Dendritic cell treated with granulocyte-macrophage colony-stimulating factor and Interleukin-4, amounts not matched to agents 40 ng/mL and 50 ng/mL, for 4 days (primary cell): ENCODE results near the gene RRP8.

Experiments
- H3K27ac Mint-ChIP-seq: one replicate; pipeline ENCODE4 v1.8.0; 2022; ENCODE audit warnings: mild to moderate bottlenecking, mixed read lengths
- H3K27me3 Mint-ChIP-seq: one replicate; pipeline ENCODE4 v1.8.0; 2022; ENCODE audit warnings: mild to moderate bottlenecking, mixed read lengths
- H3K36me3 Mint-ChIP-seq: one replicate; pipeline ENCODE4 v1.8.0; 2022; ENCODE audit warnings: low read depth, mixed read lengths
- H3K4me1 Mint-ChIP-seq: one replicate; pipeline ENCODE4 v1.8.0; 2022; ENCODE audit warnings: low read depth, mixed read lengths
- H3K4me3 Mint-ChIP-seq: one replicate; pipeline ENCODE4 v1.8.0; 2022; ENCODE audit warnings: mild to moderate bottlenecking, moderate library complexity, mixed read lengths
- H3K9me3 Mint-ChIP-seq: one replicate; pipeline ENCODE4 v1.8.0; 2022; ENCODE audit warnings: mixed read lengths
- intact Hi-C: fragments of 100-400 bp; cut with micrococcal nuclease; formaldehyde crosslinking; loops from one replicate; pipeline ENCODE4 v1.15.0; 2022

The RRP8 gene

DNA sequence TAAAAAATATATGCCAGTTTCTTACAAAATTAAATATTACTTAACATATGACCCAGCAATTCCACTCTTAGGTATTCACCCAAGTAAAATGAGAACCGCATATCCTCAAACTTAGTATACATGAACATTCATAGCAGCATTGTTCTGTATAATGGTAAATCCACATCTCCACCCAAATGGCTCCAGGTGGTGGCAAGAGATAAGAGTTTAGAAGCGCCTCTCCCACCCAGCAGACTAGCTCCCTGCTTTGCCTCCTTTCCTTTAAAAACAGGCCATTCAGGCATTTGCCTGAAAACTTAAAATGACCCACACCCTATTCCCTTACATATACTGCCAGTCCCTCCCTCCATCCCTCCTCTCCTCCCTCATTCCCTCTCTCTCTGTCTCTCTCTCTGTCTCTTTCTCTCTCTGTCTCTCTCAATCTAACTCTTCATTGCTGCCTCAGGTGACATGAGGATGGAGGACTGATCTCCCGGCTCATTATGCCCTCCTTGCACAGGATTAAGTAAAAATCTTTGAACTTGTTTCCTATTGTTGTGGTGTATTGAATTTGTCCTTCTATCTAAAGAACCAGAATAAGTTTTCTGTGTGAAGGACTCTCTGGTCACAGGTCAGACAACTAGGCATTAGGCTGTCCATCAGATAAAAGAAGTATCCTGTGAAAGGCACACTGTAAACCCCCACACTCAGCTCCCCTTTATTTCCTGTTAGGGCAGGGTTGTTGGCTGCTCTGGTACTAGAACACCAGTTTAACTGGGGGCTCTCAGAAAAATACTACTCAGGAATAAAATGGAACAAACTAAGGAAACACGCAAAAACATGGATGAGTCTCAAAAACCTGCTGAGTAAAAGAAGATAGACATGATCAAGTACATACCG lies 48.3 kb downstream of the RRP8 start:
- Mint-ChIP-seq H3K9me3 (no peaks in the 10 kb centered on the region), H3K4me3 (no peak overlapping the region), H3K4me1 (peaks cover 5% of the 10 kb centered on the region), H3K36me3 (peaks cover 9% of the 10 kb centered on the region), H3K27me3 (peaks cover 2% of the 10 kb centered on the region), H3K27ac (no peak overlapping the region)
- intact Hi-C loops = no loop called here

DNA sequence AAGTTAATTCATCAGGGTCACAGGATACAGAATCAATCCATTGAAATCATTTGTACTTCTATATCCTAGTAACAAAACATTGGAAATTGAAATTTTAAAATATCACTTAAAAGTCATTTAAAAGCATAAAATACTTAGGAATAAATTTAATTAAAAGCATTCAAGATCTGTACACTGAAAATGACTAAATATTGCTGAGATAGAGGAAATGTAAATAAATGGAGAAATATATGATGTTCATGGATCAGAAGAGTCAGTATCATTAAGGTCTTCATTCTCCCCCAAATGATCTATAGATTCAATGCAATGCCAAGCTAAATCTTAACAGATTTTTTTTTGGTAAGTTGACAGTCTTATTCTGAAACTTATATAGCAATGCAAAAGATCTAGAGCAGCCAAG lies 49.8 kb downstream of the RRP8 start:
- Mint-ChIP-seq H3K9me3 (no peaks in the 10 kb centered on the region), H3K27me3 (peaks cover 2% of the 10 kb centered on the region), H3K4me3 (no peak overlapping the region), H3K27ac (no peak overlapping the region), H3K4me1 (peaks cover 5% of the 10 kb centered on the region), H3K36me3 (peaks cover 9% of the 10 kb centered on the region)
- intact Hi-C loops = no loop called here

DNA sequence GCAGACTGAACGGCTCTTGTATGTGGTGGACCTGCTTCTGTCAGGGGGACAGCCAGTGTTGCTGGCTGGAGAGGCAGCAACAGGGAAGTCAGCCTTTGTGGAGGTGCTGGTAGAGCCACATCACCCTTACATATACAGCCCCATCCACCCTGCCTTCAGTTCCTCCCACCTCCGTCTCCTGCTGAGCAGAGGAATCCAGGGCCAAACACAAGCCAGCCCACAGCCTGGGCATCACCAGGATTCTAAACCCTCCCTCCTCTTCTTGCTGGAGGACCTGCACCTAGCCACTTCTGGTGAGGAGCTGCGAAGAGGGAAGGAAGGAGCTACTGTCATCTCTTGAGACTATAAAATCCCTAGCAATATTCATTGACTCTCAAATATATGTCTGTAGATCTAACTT lies 54.8 kb downstream of the RRP8 start:
- Mint-ChIP-seq H3K36me3 (peaks cover 41% of the 10 kb centered on the region), H3K9me3 (no peaks in the 10 kb centered on the region), H3K27ac (no peak overlapping the region), H3K4me1 (no peaks in the 10 kb centered on the region), H3K4me3 (no peak overlapping the region), H3K27me3 (no peaks in the 10 kb centered on the region)
- intact Hi-C loops = no loop called here

DNA sequence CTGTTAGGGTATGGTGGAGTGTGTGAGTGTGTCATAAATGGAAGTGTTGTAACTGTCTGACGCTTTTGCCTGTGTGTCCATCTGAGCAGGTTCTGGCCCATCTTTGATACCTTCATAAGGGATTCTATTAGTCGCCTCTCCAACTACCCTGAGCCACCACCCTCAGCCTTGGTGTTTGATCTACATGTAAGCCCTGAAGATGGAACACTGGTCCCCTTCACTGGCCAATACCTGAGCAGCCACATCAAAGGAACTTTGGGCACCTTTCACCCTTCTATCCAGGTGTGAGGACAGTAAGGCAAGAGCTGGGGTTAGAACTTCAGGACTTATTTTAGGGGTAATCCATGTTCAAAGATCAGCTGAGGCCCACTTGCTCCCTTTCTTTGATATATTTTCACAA lies 55.3 kb downstream of the RRP8 start:
- Mint-ChIP-seq H3K4me1 (no peaks in the 10 kb centered on the region), H3K9me3 (no peaks in the 10 kb centered on the region), H3K36me3 (peaks cover 41% of the 10 kb centered on the region), H3K27me3 (no peaks in the 10 kb centered on the region), H3K4me3 (no peak overlapping the region), H3K27ac (no peak overlapping the region)
- intact Hi-C loops = no loop called here

DNA sequence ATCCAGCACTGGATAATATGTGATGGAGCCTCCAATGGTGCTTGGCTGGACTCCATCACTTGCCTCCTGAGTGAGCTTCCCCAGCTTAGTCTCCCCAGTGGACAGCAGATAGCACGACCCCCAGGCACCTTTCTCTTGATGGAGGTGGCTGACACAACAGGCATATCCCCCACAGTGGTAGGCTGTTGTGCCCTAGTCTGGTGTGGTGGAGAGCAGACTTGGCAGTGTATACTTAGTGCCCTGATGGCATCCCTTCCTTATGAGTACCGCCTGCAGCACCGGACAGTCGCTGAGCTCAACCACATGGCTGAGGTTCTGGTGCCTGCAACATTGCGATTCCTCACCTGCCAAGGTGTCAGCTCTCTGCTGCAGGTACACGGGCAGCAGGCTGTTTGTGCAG lies 56.2 kb downstream of the RRP8 start:
- Mint-ChIP-seq H3K9me3 (no peaks in the 10 kb centered on the region), H3K27ac (no peak overlapping the region), H3K27me3 (no peaks in the 10 kb centered on the region), H3K4me1 (no peaks in the 10 kb centered on the region), H3K4me3 (no peak overlapping the region), H3K36me3 (peaks cover 41% of the 10 kb centered on the region)
- intact Hi-C loops = no loop called here

DNA sequence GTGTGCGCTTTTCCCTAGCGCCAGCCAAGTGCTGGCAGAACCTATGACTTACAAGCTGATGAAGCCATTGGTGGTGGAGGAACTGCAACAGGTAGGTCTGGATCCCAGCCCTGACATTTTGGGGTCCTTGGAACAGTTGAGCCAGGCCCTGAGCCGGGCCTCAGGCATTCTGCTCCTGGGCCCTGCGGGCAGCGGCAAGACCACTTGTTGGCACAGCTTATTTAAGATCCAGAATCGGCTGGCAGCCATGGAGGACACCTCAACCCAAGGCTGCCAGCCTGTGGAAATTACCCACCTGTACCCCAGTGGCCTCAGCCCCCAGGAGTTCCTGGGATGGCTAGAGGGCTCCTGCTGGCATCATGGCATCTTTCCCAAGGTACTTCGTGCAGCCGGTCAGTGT lies 56.7 kb downstream of the RRP8 start:
- intact Hi-C loops = no loop called here
- H3K4me1 Mint-ChIP-seq = no peaks in the 10 kb centered on the region
- peaks cover 41% of the 10 kb centered on the region for H3K36me3 Mint-ChIP-seq
- H3K27ac Mint-ChIP-seq = no peak overlapping the region
- H3K4me3 Mint-ChIP-seq = no peak overlapping the region
- H3K27me3 Mint-ChIP-seq = no peaks in the 10 kb centered on the region
- no peaks in the 10 kb centered on the region for H3K9me3 Mint-ChIP-seq

DNA sequence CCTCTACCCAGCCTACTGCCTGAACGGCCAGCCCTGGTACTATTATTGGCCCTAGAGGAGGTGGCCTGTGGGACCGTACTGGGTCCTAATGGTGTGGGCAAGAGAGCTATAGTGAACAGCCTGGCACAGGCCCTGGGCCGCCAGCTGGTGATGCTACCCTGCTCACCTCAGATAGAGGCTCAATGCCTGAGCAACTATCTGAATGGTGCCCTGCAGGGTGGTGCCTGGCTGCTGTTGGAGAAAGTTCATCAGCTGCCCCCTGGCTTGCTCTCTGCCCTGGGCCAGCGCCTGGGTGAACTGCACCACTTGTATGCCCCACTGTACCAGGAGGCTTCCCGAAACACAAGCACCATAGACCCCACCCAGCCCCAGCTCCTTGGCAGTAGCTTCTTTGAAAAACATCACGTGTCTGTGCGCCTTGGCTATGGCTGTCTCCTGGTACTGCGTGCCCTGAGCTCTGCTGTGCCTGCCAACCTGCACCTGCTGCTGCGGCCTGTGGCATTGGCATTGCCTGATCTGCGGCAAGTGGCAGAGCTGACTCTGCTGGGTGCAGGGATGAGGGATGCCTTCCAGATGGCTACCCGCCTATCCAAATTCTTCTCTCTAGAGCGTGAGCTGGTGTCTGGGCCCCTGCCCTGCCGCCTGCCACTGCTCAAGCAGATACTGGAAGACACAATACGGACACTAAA lies 57.4 kb downstream of the RRP8 start:
- no peak overlapping the region for H3K4me3 Mint-ChIP-seq
- H3K27ac Mint-ChIP-seq = no peak overlapping the region
- no peaks in the 10 kb centered on the region for H3K9me3 Mint-ChIP-seq
- no peaks in the 10 kb centered on the region for H3K4me1 Mint-ChIP-seq
- H3K27me3 Mint-ChIP-seq = no peaks in the 10 kb centered on the region
- peaks cover 41% of the 10 kb centered on the region for H3K36me3 Mint-ChIP-seq
- intact Hi-C loops = no loop called here
